Measurements from ENCODE around the gene NPHP3. TPM values are rescaled to one million over a fixed set of nuclear protein-coding genes. Genes with fewer than 3 reads are reported as not detected.

The NPHP3 gene
- total and polyA plus RNA-seq, 2 of the 4 experiments (the other 2 are of a cell fraction) = 19.9 to 21.3 TPM

DNA sequence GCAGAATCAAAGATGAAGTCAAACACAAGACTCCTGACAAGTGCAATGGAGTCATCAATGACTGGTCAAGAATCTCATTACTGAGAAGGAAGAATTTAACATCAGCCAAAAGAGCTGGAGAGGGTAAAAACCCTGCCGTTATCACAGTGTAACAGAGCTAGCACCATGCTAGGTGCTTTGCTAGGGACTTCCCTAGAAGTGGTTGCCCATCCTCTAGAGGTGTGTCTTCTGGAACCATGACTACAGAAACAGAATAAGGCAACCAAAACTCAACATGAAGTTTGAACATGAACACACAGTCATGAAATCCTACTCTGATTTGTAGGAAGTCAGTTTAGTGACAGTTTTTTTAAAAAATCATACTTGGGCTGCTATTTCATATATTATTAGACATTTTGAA is 72.1 kb downstream of the NPHP3 start:
- TF ChIP-seq, protein P1, sequence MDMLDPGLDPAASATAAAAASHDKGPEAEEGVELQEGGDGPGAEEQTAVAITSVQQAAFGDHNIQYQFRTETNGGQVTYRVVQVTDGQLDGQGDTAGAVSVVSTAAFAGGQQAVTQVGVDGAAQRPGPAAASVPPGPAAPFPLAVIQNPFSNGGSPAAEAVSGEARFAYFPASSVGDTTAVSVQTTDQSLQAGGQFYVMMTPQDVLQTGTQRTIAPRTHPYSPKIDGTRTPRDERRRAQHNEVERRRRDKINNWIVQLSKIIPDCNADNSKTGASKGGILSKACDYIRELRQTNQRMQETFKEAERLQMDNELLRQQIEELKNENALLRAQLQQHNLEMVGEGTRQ (IDR thresholded peaks at IDR 0.05; ENCODE audit: low read depth, low read length) = no peak
- TF ChIP-seq, protein P2, sequence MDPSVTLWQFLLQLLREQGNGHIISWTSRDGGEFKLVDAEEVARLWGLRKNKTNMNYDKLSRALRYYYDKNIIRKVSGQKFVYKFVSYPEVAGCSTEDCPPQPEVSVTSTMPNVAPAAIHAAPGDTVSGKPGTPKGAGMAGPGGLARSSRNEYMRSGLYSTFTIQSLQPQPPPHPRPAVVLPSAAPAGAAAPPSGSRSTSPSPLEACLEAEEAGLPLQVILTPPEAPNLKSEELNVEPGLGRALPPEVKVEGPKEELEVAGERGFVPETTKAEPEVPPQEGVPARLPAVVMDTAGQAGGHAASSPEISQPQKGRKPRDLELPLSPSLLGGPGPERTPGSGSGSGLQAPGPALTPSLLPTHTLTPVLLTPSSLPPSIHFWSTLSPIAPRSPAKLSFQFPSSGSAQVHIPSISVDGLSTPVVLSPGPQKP (IDR thresholded peaks at IDR 0.05; ENCODE audit: borderline replicate concordance, low read depth, low read length) = no peak
- no peak for TF ChIP-seq FOS (IDR thresholded peaks at IDR 0.05; ENCODE audit: low read depth, low read length)
- no peak for TF ChIP-seq NFE2L2 (IDR thresholded peaks at IDR 0.05; ENCODE audit: low read depth, low read length)
- TF ChIP-seq RCOR1 (IDR thresholded peaks at IDR 0.05; ENCODE audit: insufficient replicate concordance, low read length) = no peak
- TF ChIP-seq SMC3 (IDR thresholded peaks at IDR 0.05; ENCODE audit: low read depth, low read length) = no peak
- TF ChIP-seq CEBPB (IDR thresholded peaks at IDR 0.05; ENCODE audit: low read depth, low read length) = no peak
- no peak for TF ChIP-seq RFX5 (IDR thresholded peaks at IDR 0.05; ENCODE audit: low read depth, low read length)
- TF ChIP-seq, protein P3, sequence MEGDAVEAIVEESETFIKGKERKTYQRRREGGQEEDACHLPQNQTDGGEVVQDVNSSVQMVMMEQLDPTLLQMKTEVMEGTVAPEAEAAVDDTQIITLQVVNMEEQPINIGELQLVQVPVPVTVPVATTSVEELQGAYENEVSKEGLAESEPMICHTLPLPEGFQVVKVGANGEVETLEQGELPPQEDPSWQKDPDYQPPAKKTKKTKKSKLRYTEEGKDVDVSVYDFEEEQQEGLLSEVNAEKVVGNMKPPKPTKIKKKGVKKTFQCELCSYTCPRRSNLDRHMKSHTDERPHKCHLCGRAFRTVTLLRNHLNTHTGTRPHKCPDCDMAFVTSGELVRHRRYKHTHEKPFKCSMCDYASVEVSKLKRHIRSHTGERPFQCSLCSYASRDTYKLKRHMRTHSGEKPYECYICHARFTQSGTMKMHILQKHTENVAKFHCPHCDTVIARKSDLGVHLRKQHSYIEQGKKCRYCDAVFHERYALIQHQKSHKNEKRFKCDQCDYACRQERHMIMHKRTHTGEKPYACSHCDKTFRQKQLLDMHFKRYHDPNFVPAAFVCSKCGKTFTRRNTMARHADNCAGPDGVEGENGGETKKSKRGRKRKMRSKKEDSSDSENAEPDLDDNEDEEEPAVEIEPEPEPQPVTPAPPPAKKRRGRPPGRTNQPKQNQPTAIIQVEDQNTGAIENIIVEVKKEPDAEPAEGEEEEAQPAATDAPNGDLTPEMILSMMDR (conservative IDR thresholded peaks at IDR 0.05; ENCODE audit: low read depth, low read length) = no peak
- TF ChIP-seq CHD1 (IDR thresholded peaks at IDR 0.05; ENCODE audit: low read depth, low read length) = no peak
- TF ChIP-seq RAD21 (IDR thresholded peaks at IDR 0.05; ENCODE audit: low read length) = no peak
- no peak for TF ChIP-seq MAZ (IDR thresholded peaks at IDR 0.05; ENCODE audit: borderline replicate concordance, low read depth, low read length)
- no peak for TF ChIP-seq POLR2A (IDR thresholded peaks at IDR 0.05; ENCODE audit: low read depth, low read length)
- no peak for TF ChIP-seq MAFK (IDR thresholded peaks at IDR 0.05; ENCODE audit: low read depth, low read length)
- Histone ChIP-seq H3K27ac (ENCODE audit: insufficient read depth, low read length) (no peak overlapping the region), H4K8ac (ENCODE audit: low read depth in 2 of 2, low read length in 2 of 2) (no peak overlapping the region), H3K56ac (ENCODE audit: extremely low read depth, insufficient read depth, low read length) (no peak overlapping the region), H2BK20ac (ENCODE audit: low read depth, low read length) (no peak overlapping the region), H3K9ac (ENCODE audit: low read depth, low read length) (no peak overlapping the region), H3K27me3 (ENCODE audit: control insufficient read depth, insufficient read depth, low read length) (no peaks in the 10 kb centered on the region), H2AK5ac (ENCODE audit: low read depth, low read length) (no peak overlapping the region), H3K4me3 (ENCODE audit: insufficient read depth, low read depth, low read length) (no peak overlapping the region), H3K36me3 (ENCODE audit: control insufficient read depth, insufficient read depth, low read length) (peaks cover 2% of the 10 kb centered on the region), H4K20me1 (ENCODE audit: insufficient read depth, low read length) (no peaks in the 10 kb centered on the region), H2BK5ac (ENCODE audit: low read depth, low read length, poor library complexity, severe bottlenecking) (no peak overlapping the region), H2BK15ac (ENCODE audit: low read depth, low read length) (no peak overlapping the region), H2BK120ac (ENCODE audit: low read depth, low read length) (no peak overlapping the region), H4K91ac (ENCODE audit: insufficient read depth, low read depth, low read length) (no peak overlapping the region), H4K5ac (ENCODE audit: low read depth, low read length) (no peak overlapping the region), H3K79me1 (ENCODE audit: low read depth in 1 of 2, low read length in 2 of 2) (peaks cover 10 to 21% of the 10 kb centered on the region in 2 experiments), H3K14ac (replicated peaks; ENCODE audit: low read depth, low read length) (no peak overlapping the region), H2AFZ (replicated peaks; ENCODE audit: low read length, poor library complexity) (no peak overlapping the region), H3K4me1 (ENCODE audit: control insufficient read depth, insufficient read depth, low read length) (peaks cover 3% of the 10 kb centered on the region; the same call in 1 of the 2 replicates), H3K4ac (ENCODE audit: low read depth, low read length) (no peak overlapping the region), H3K4me2 (ENCODE audit: low read depth, low read length) (no peak overlapping the region), H3K9me1 (ENCODE audit: insufficient read depth, low read length) (0 out of 2 replicates have a peak, but pooled peaks cover 5% of the 10 kb centered on the region), H3K9me3 (ENCODE audit: control insufficient read depth, insufficient read depth, low read length) (no peaks in the 10 kb centered on the region), H2AK9ac (replicated peaks; ENCODE audit: low read depth, low read length, poor library complexity) (no peak overlapping the region), H3K23ac (ENCODE audit: low read depth, low read length) (no peak overlapping the region), H3K18ac (ENCODE audit: low read depth, low read length) (no peak overlapping the region)
- intact Hi-C loops (cut with micrococcal nuclease) (no loop called here), dilution Hi-C loops (cut with HindIII; ENCODE audit: low sequenced_read_pairs, unreplicated experiment) (no loop called here), in situ Hi-C loops (cut with MboI; ENCODE audit: low sequenced_read_pairs) (no loop called here)
- no peak for DNase-seq
- BruUV-seq (replicated peaks) = no TSS peak
- WGBS, 2 experiments (ENCODE audit: extremely low coverage in 2 of 2, insufficient read length in 1 of 2) = no CpG with 5 or more reads among the region's 1 CpG
- ChIA-PET CTCF (interaction anchor here (2.0 kb wide), 1 partner anchor 114 kb away, joined by 5 read pairs; no protein-coding TSS in a partner anchor), POLR2A (ENCODE audit: unreplicated experiment) (no interaction called here)
- no peak for ATAC-seq (ENCODE audit: low read depth)
